NT2/D1 (cell line): ENCODE results near the gene GNG3.
A peak's percentile ranks its signal among the peaks of the same experiment; 100 is the strongest.
"Not testable (repeated sequence)": the region's sequence is repeated elsewhere in the genome, so short reads cannot be mapped to it uniquely, and the experiment has no call there.

Experiments
- DNase-seq: peaks from one replicate; pipeline ENCODE4 v3.0.0-alpha.2; 2011; ENCODE audit warnings: low read depth, low spot score
- H3K27me3 ChIP-seq: 2 replicates; pipeline ENCODE4 v1.6.0; 2011; ENCODE audit warnings: mild to moderate bottlenecking; ENCODE audit not compliant: insufficient read length, insufficient read depth
- H3K36me3 ChIP-seq: 2 replicates; pipeline ENCODE4 v1.6.1; 2011; ENCODE audit warnings: mild to moderate bottlenecking, low read length, mixed read lengths; ENCODE audit not compliant: insufficient read depth, insufficient read length
- H3K4me1 ChIP-seq: 2 replicates; pipeline ENCODE4 v1.5.1; 2011; ENCODE audit not compliant: insufficient read depth, insufficient read length
- H3K4me3 ChIP-seq: 2 replicates; pipeline ENCODE4 v1.5.1; 2011; ENCODE audit warnings: low read depth; ENCODE audit not compliant: insufficient read length
- H3K9ac ChIP-seq: 2 replicates; pipeline ENCODE4 v1.6.0; 2011; ENCODE audit warnings: low read depth; ENCODE audit not compliant: insufficient read length
- H3K9me3 ChIP-seq: 2 replicates; pipeline ENCODE4 v1.5.1; 2011; ENCODE audit warnings: mild to moderate bottlenecking, low read length; ENCODE audit not compliant: insufficient read depth
- SUZ12 ChIP-seq: IDR thresholded peaks from 2 replicates; pipeline ENCODE4 v1.6.1; 2011; ENCODE audit not compliant: insufficient read length, insufficient read depth; ENCODE audit errors: extremely low read depth
- YY1 ChIP-seq: IDR thresholded peaks from 2 replicates; pipeline ENCODE4 v1.6.1; 2011; ENCODE audit not compliant: insufficient read length, insufficient read depth
- ZNF274 ChIP-seq: IDR thresholded peaks from 2 replicates; pipeline ENCODE4 v1.6.1; 2011; ENCODE audit warnings: mild to moderate bottlenecking, low read depth, low read length

GNG3 gene

GRCh38 chr11:62689421-62690183 lies 17.9 kb upstream of the GNG3 start, which contains the start of gene LRRN4CL:
Gene LRRN4CL, minus strand, starts transcription at chr11:62689530. Its CDS starts 1,022 bp downstream, at chr11:62688508.
- H3K4me3 ChIP-seq: no peak within 1 kb of the TSS
- H3K9ac ChIP-seq: peak within 1 kb of the TSS; percentile 46
- H3K9me3 ChIP-seq: no peaks in the 10 kb centered on the region
- no peaks in the 10 kb centered on the region for H3K27me3 ChIP-seq
- DNase-seq: no peak
- H3K36me3 ChIP-seq: peaks cover 59% of the 10 kb centered on the region
- peaks cover 7% of the 10 kb centered on the region for H3K4me1 ChIP-seq
- TF ChIP-seq YY1 (no peak), ZNF274 (no peak), SUZ12 (no peak)

- not testable (repeated sequence) for H3K27me3 ChIP-seq, H3K4me3 ChIP-seq, H3K9me3 ChIP-seq, H3K9ac ChIP-seq, H3K4me1 ChIP-seq, DNase-seq
- H3K36me3 ChIP-seq: peaks cover 73% of the 10 kb centered on the region
Observed at GRCh38 chr11:62693624-62694023, 13.9 kb upstream of the GNG3 start.

GRCh38 chr11:62694455-62695167 lies 12.9 kb upstream of the GNG3 start:
- TF ChIP-seq ZNF274 (no peak), YY1 (no peak), SUZ12 (no peak)
- H3K9me3 ChIP-seq: no peaks in the 10 kb centered on the region
- peaks cover 5% of the 10 kb centered on the region for H3K4me1 ChIP-seq
- peaks cover 72% of the 10 kb centered on the region for H3K36me3 ChIP-seq
- no peak overlapping the region for H3K9ac ChIP-seq
- DNase-seq: peak; percentile 72
- H3K4me3 ChIP-seq: no peak overlapping the region
- H3K27me3 ChIP-seq: no peaks in the 10 kb centered on the region

- Histone ChIP-seq H3K36me3 (peaks cover 53% of the 10 kb centered on the region), H3K4me3 (no peak overlapping the region), H3K4me1 (peaks cover 3% of the 10 kb centered on the region), H3K27me3 (no peaks in the 10 kb centered on the region), H3K9ac (no peak overlapping the region), H3K9me3 (no peaks in the 10 kb centered on the region)
- no peak for DNase-seq
- TF ChIP-seq SUZ12 (no peak), YY1 (no peak), ZNF274 (no peak)
Observed at GRCh38 chr11:62702246-62702645, 5.2 kb upstream of the GNG3 start.

GRCh38 chr11:62703921-62704320 lies 3.6 kb upstream of the GNG3 start:
- not testable (repeated sequence) for H3K9ac ChIP-seq, H3K4me3 ChIP-seq, H3K27me3 ChIP-seq, DNase-seq, H3K9me3 ChIP-seq
- H3K4me1 ChIP-seq: peaks cover 13% of the 10 kb centered on the region
- peaks cover 48% of the 10 kb centered on the region for H3K36me3 ChIP-seq

GRCh38 chr11:62705413-62705812 lies 2.1 kb upstream of the GNG3 start:
- Histone ChIP-seq H3K9ac (peak overlapping the region; percentile 97), H3K4me1 (peaks cover 17% of the 10 kb centered on the region), H3K9me3 (no peaks in the 10 kb centered on the region), H3K4me3 (peak overlapping the region; percentile 72), H3K36me3 (peaks cover 45% of the 10 kb centered on the region), H3K27me3 (no peaks in the 10 kb centered on the region)
- TF ChIP-seq SUZ12: no peak
- no peak for TF ChIP-seq ZNF274
- no peak for TF ChIP-seq YY1
- DNase-seq: no peak

GRCh38 chr11:62705880-62706849 lies 1.3 kb upstream of the GNG3 start:
- peak; percentile 93 for DNase-seq
- H3K9me3 ChIP-seq: no peaks in the 10 kb centered on the region
- TF ChIP-seq ZNF274 (no peak), SUZ12 (no peak)
- H3K36me3 ChIP-seq: peaks cover 45% of the 10 kb centered on the region
- H3K27me3 ChIP-seq: no peaks in the 10 kb centered on the region
- H3K4me3 ChIP-seq: peak overlapping the region; percentile 72
- H3K9ac ChIP-seq: peak overlapping the region; percentile 97
- peaks cover 17% of the 10 kb centered on the region for H3K4me1 ChIP-seq
